ENCODE results near the gene RTN4IP1.

Gene RTN4IP1

DNA sequence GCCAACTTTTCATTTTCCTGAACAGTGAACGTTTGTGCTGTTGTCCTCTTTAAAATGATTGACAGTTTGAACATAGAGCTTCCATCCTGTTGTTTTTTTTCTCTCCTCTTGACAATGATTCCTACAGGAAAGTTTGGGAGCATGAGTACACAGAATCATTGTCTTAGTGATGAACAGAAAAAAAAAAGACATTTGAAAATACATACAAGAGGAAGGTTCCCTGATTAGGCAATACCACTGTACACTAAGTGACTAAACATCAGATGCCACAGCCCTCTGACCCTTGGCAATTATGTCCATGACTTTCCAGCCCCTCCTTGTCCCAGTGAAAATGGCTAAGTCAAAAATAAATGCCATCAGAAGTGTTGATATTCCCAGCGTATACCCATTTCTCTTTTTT lies 71.5 kb downstream of the RTN4IP1 start:
- Histone ChIP-seq H3F3A (ENCODE audit: insufficient read depth) (peaks cover 23% of the 10 kb centered on the region; the same call in 1 of the 2 replicates), H3K4me2 (ENCODE audit: low read depth, low read length, poor library complexity, severe bottlenecking) (no peak overlapping the region), H3K4me3 (ENCODE audit: insufficient read depth, low read length, poor library complexity, severe bottlenecking) (no peak overlapping the region), H3K27me3 (ENCODE audit: low read length) (no peaks in the 10 kb centered on the region), H4K20me1 (ENCODE audit: low read depth, low read length) (no peaks in the 10 kb centered on the region), H3K79me2 (ENCODE audit: insufficient read depth, low read length) (no peaks in the 10 kb centered on the region), H3K9me2 (replicated peaks; ENCODE audit: insufficient read depth, low read length) (no peaks in the 10 kb centered on the region), H3K27ac (ENCODE audit: low read depth, low read length) (no peak overlapping the region), H3K9me3 (ENCODE audit: insufficient read depth, low read length) (no peaks in the 10 kb centered on the region), H3K36me3 (ENCODE audit: low read length) (peaks cover 42% of the 10 kb centered on the region), H3K9ac (ENCODE audit: low read length) (no peak overlapping the region), H2AFZ (ENCODE audit: low read depth, low read length, severe bottlenecking) (no peak overlapping the region)
- no peak for TF ChIP-seq EZH2phosphoT487 (conservative IDR thresholded peaks at IDR 0.05; ENCODE audit: low read length)
- TF ChIP-seq, protein P1, sequence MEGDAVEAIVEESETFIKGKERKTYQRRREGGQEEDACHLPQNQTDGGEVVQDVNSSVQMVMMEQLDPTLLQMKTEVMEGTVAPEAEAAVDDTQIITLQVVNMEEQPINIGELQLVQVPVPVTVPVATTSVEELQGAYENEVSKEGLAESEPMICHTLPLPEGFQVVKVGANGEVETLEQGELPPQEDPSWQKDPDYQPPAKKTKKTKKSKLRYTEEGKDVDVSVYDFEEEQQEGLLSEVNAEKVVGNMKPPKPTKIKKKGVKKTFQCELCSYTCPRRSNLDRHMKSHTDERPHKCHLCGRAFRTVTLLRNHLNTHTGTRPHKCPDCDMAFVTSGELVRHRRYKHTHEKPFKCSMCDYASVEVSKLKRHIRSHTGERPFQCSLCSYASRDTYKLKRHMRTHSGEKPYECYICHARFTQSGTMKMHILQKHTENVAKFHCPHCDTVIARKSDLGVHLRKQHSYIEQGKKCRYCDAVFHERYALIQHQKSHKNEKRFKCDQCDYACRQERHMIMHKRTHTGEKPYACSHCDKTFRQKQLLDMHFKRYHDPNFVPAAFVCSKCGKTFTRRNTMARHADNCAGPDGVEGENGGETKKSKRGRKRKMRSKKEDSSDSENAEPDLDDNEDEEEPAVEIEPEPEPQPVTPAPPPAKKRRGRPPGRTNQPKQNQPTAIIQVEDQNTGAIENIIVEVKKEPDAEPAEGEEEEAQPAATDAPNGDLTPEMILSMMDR (IDR thresholded peaks at IDR 0.05; ENCODE audit: insufficient read depth, low read length, poor library complexity, severe bottlenecking): no peak

GRCh38 chr6:106556368-106556960 lies 72.8 kb downstream of the RTN4IP1 start:
- H3K27ac ChIP-seq (ENCODE audit: low read depth, low read length): no peak overlapping the region
- H3K36me3 ChIP-seq (ENCODE audit: low read length): peaks cover 50% of the 10 kb centered on the region
- no peaks in the 10 kb centered on the region for H4K20me1 ChIP-seq (ENCODE audit: low read depth, low read length)
- no peaks in the 10 kb centered on the region for H3K9me3 ChIP-seq (ENCODE audit: insufficient read depth, low read length)
- peaks cover 21% of the 10 kb centered on the region; the same call in 1 of the 2 replicates for H3F3A ChIP-seq (ENCODE audit: insufficient read depth)
- H3K4me3 ChIP-seq (ENCODE audit: insufficient read depth, low read length, poor library complexity, severe bottlenecking): no peak overlapping the region
- TF ChIP-seq, protein P1 (IDR thresholded peaks at IDR 0.05; ENCODE audit: insufficient read depth, low read length, poor library complexity, severe bottlenecking): peak; percentile 49
- TF ChIP-seq EZH2phosphoT487 (conservative IDR thresholded peaks at IDR 0.05; ENCODE audit: low read length): no peak
- no peaks in the 10 kb centered on the region for H3K79me2 ChIP-seq (ENCODE audit: insufficient read depth, low read length)
- H3K27me3 ChIP-seq (ENCODE audit: low read length): no peaks in the 10 kb centered on the region
- H3K9ac ChIP-seq (ENCODE audit: low read length): no peak overlapping the region
- H3K4me2 ChIP-seq (ENCODE audit: low read depth, low read length, poor library complexity, severe bottlenecking): no peak overlapping the region
- H3K9me2 ChIP-seq (replicated peaks; ENCODE audit: insufficient read depth, low read length): no peaks in the 10 kb centered on the region
- no peak overlapping the region for H2AFZ ChIP-seq (ENCODE audit: low read depth, low read length, severe bottlenecking)

DNA sequence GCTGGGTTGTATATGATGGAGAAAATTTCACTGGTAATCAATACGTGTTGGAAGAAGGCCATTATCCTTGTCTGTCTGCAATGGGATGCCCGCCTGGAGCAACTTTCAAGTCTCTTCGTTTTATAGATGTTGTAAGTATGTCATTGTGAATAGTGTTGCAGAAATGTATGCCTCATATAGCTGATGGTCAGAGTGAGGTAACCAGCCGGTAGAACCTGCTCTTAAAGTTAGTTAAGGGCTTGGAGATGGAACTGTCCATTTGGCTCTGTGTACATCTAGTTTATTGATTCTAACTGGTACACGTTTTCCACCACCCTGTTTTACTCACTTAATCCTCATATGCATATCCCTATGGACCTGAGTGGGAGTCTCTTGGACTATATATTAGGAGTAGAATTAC lies 73.5 kb downstream of the RTN4IP1 start:
- H3K4me2 ChIP-seq (ENCODE audit: low read depth, low read length, poor library complexity, severe bottlenecking): no peak overlapping the region
- H3K27me3 ChIP-seq (ENCODE audit: low read length): no peaks in the 10 kb centered on the region
- no peaks in the 10 kb centered on the region for H3K79me2 ChIP-seq (ENCODE audit: insufficient read depth, low read length)
- no peak overlapping the region for H2AFZ ChIP-seq (ENCODE audit: low read depth, low read length, severe bottlenecking)
- H3K9me3 ChIP-seq (ENCODE audit: insufficient read depth, low read length): no peaks in the 10 kb centered on the region
- no peak for TF ChIP-seq EZH2phosphoT487 (conservative IDR thresholded peaks at IDR 0.05; ENCODE audit: low read length)
- TF ChIP-seq, protein P1 (IDR thresholded peaks at IDR 0.05; ENCODE audit: insufficient read depth, low read length, poor library complexity, severe bottlenecking): no peak
- peaks cover 21% of the 10 kb centered on the region; the same call in 1 of the 2 replicates for H3F3A ChIP-seq (ENCODE audit: insufficient read depth)
- no peaks in the 10 kb centered on the region for H4K20me1 ChIP-seq (ENCODE audit: low read depth, low read length)
- peaks cover 55% of the 10 kb centered on the region for H3K36me3 ChIP-seq (ENCODE audit: low read length)
- H3K9ac ChIP-seq (ENCODE audit: low read length): no peak overlapping the region
- H3K27ac ChIP-seq (ENCODE audit: low read depth, low read length): no peak overlapping the region
- no peaks in the 10 kb centered on the region for H3K9me2 ChIP-seq (replicated peaks; ENCODE audit: insufficient read depth, low read length)
- no peak overlapping the region for H3K4me3 ChIP-seq (ENCODE audit: insufficient read depth, low read length, poor library complexity, severe bottlenecking)

All from SU-DHL-6 (cell line).